Mammary epithelial cell (primary cell): ENCODE results near the gene INHBA.

ENCODE experiments used
- CTCF ChIP-seq, 2 donors: IDR thresholded peaks in 1 of 2; conservative IDR thresholded peaks in 1 of 2; 2 replicates each; pipeline ENCODE4 v1.5.1; 2011 to 2012; ENCODE audit warnings: inconsistent platforms in 2 of 2, low read length in 2 of 2, mild to moderate bottlenecking in 2 of 2, control low read depth in 1 of 2, low read depth in 1 of 2; ENCODE audit not compliant: insufficient read depth in 1 of 2; ENCODE audit errors: extremely low read depth in 1 of 2
- EZH2 ChIP-seq: IDR thresholded peaks from 2 replicates; pipeline ENCODE4 v1.6.1; 2012; ENCODE audit warnings: low read length, inconsistent platforms, borderline replicate concordance

GRCh38 chr7:41695661-41696322, 7.1 kb downstream of the INHBA start:
- TF ChIP-seq EZH2 (no peak), CTCF (conservative IDR thresholded peaks at IDR 0.05 in 1 of 2, IDR thresholded peaks at IDR 0.05 in 1 of 2; ENCODE audit: extremely low read depth in 1 of 2, insufficient read depth in 1 of 2, low read depth in 1 of 2, low read length in 2 of 2) (no peak)
